Amygdala (tissue), 56 donors: ENCODE results near the gene YPEL3.
"Not testable (repeated sequence)": the region's sequence is repeated elsewhere in the genome, so short reads cannot be mapped to it uniquely, and the experiment has no call there.

Source experiments
- DNase-seq, 56 donors: peaks; one replicate each; lab custom pipeline; 2025; lab: John Stamatoyannopoulos, UW

YPEL3 gene

DNA sequence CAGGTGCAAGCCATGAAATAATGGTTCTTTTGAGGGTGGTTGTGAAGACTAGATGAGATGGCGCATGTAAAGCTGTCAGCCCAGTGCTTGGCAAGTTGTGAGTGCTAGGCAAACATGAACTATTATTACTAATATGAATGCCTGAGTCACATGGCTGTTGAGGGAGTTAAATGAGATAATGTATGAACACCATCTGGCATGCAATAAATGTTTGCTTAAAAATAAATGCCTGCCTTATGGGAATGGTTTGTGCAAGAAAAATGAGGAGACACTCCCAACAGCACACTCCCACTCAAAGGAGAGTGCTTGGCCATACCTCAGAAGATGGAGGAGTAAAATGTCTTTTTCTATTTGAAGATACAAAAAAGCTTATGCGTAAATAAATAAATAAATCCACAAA is 23.4 kb upstream of the YPEL3 start:
- peak in 4 of 56 donors; percentile 18 to 29 (median 20) for DNase-seq

DNA sequence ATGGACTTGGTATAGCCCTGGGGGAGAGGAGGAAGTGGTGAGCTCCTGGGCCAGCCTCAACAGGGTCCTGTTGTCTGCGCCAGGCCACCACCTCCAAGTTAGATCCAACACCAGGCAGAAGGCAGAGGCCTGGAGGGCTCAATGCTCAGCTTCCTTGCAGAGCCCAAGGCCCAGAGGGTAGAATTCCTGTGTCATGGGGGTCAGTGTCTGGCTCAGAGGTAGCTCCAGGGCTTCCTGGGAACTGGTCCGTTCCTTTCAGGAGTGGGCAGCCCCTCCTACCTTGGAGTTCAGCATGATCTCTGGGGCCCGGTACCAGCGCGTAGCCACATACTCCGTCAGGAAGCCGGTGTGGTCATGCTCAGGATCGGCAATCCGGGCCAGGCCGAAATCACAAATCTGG is 21.8 kb upstream of the YPEL3 start:
- DNase-seq, result no peak

- DNase-seq, result no peak
These were observed 20.5 kb upstream of the YPEL3 start for GRCh38 chr16:30116291-30117207.

GRCh38 chr16:30115238-30115637 is 19.2 kb upstream of the YPEL3 start:
- no peak for DNase-seq

DNA sequence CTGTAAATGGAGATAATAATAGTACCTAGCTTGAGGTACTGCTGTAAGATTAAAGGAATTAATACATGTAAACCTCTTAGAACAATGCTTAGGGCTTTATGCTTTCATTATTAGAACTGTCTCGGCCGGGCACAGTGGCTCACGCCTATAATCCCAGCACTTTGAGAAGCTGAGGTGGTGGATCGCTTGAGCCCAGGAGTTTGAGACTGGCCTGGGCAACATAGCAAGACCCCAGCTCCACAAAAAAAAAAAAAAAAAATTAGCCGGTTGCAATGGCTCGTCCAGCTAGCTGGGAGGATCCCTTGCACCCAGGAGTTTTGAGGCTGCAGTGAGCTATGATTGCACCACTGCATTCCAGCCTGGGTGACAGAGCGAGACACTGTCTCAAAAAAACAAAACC is 18.8 kb upstream of the YPEL3 start:
- DNase-seq, result not testable (repeated sequence)

- DNase-seq, result peak in 5 of 56 donors; percentile 13 to 18 (median 17)
These were observed 18.4 kb upstream of the YPEL3 start for GRCh38 chr16:30114411-30114810.

DNA sequence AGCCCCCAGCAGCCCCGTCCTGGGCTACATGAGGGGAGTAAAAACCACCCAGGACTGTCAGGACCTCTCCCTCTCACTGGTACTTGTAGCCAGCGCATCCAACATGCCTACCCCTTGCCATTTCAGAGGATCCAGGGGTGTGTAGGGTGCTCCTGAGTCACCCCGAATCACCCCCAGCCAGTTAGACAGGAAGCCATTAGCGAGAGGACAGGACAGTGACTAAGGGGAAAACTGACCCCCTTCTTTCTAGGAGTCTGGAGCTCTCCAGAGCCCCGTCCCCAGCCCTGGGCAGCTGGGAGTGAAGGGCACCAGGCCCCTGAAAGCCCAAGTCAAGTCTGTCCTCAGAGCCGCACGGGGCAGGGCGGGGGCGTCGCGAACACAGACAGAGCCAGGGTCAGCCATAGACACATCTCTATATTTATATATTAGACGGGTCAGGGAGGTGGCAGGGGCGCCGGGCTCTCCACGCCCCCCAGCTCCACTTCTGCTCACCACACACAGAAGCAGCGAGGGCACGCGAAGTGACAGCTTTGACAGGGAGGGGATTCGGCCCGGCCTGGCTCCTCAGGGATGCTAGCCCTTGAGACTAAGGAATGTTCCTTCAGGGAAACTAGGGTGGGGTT is 17.8 kb upstream of the YPEL3 start:
- DNase-seq, result no peak

DNA sequence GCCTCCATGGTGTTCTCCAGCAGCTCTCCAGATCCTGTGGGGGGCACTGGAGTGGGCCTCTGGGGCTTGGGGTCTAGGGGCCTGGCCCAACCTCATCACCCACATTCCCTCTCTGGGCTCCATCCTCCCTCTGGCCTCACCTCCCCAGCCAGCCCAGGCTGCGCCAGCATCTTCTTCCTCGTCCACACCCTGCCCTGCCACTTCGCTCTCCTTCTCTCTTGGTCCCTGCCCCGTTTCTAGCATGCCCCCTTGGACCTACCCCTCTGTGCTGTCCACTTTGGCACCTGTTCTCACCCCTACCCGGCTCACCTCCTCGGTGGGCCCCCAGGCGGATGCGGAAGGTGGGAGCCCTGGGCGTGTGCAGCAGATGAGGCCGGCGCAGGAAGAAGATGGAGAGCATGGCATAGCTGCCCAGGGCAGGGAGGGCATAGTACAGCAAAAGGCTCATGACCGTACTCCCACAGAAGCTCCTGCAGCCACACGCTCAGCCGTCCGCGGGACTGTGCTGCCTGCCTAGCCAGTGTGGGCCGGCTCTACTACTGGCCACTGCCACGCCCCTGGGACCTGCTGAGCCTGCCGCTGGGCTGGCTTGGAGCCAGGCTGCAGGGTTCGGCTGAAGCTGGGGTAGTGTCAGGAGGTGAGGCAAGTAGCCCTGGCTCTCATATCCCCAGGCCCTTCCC is 17.2 kb upstream of the YPEL3 start, which contains the start of gene GDPD3:
TSS of gene GDPD3 (minus strand) at position 507 of the 680 bp plus-strand sequence. CDS start at position 448, 59 bp downstream.
- DNase-seq, result peak in 1 of 56 donors; percentile 34

DNA sequence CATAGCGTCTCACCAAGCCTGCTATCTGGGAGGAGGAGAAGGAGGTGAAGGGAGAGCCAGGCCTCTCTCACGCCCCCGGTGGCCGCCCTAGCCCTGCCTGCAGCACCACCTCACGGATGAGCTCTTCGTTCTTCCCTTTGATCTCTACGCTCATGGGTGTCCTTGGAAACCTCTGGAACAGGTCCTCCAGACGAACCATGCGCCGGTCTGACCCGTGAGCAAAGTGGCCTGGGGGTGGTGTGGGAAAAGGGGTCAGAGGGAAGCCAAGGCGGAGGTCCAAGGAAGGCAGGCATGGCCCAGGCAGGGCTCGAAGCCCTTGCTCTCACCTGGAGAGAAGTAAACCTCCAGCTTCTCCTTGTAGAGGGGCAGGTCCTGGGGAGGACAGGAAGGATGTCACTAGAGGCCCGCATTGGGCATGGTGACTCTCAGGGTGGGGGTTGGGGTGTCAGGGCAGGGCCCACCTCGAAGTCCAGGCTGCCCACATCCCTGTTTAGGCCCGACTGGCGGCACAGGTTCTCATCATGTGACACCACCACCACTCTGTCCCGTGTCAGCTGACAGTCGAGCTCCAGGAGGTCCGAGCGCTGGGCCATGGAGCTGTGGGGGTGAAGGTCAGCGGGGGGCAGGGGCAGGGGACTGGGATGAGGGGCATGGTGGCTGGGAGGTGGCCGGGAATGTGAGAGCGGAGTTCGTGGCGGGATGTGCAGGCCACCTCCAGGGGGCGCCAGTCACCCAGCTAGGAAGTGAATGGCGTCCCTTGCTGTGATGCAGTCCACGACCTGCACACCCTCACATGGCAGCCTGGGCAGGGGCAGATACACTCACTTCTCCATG is 16.4 kb upstream of the YPEL3 start:
- DNase-seq, result peak in 14 of 56 donors; percentile 5 to 51 (median 21)

DNA sequence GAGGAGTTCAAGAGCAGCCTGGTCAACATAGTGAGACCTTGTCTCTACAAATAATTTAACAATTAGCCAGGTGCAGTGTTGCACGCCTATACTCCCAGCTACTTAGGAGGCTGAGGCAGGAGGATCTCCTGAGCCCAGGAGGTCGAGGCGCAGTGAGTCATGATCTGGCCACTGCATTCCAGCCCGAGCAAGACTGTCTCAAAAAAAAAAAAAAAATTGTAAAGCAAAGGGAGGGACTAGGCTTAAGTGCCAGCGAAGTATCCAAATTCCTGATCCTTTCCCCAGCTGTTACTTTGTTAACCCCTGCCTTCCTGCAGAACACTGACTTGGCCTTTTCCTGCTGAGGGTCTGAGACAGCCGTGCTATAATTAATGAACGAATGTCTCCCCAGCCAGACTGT is 14.6 kb upstream of the YPEL3 start:
- DNase-seq, result no peak

DNA sequence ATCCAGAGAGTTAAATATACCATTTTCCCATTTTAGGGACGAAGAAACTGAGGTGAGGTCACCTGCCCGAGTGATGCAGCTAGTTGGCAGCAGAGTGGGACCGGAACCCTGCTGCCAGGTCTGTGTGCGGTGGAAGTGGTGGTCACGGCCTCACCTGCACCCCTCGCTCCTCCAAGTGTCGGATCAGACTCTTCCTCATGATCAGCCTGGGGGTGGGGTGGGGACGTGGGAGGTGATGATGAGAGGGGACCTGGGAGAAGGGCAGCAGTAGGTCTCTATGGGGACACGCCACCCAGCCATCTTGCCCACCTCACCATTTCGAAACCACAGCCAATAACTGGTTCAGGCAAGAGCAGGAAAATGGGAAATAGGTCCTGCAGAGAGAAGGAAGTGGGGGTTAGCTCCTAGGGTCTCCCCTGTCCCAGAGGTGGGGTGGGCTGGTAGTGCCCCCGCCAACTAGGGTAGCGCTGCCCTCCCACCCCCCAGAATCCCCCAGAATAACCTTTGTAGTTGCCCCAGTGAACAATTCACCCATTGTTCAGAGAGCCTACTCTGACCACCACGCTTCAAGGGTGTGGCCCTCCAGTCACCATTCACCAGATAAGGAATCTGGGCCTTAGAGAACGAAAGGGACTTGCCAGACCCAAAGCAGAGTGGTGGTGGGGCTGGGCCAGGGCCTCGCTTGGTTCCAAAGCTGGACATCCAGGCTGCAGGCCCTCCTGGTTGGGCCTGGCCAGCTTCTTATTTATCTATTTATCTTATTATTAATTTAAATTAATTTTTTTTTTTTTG is 12.2 kb upstream of the YPEL3 start:
- no peak for DNase-seq

GRCh38 chr16:30104492-30104891 is 8.5 kb upstream of the YPEL3 start:
- DNase-seq, result no peak

DNA sequence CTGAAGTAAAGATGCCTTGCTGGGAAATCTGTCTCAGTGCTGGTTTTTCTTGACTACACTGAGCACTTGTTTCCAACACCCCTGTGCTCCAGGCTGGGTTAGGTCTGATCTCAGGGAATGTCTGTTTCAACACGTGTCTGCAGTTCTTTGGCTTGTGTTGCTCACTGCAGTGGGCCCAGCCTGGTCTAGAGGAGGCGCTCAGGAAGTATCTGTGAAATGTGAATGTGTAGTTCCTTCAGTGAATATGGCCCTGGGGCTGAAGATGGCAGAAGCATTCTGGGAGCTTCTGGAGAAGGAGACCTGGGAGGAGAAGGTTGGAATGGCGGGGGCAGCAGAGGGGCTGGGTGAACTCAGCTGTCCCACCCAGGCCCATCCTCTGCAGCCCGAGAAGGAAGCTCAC is 8.1 kb upstream of the YPEL3 start:
- DNase-seq, result no peak

GRCh38 chr16:30096862-30097563 is 1.0 kb upstream of the YPEL3 start:
- DNase-seq, result no peak

GRCh38 chr16:30095166-30096078 is 591 bp downstream of the YPEL3 start:
- DNase-seq, result peak in 11 of 56 donors; percentile 8 to 75 (median 19)

DNA sequence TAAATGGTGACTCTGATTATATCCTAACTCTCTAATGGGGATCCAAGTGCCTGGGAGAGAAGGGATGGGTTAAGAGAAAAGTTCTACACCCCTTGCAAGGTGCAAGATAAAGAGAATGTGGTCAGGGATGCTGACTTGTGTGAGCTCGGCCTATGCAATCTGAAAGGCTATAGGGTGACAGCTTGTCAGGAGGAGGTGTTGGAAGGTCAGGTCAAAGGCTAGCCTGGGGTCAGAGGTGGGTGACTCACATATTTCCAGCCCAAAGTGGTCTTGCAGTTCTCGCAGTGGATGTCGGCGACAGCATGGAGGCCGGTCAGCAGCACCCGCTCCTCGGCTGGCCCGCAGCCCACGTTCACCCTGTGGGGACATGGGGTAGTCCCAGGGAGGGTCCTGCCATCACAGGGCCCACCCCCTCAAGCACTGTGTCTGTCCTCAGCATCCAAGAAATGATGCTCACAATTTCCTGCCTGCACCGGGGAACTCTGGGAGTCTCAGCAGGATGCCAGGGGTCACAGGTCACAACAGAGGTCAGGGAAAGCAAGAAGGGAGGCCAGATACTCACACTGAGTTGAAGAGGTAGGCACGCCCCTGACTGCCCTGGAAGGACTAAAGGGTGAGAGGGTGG is 1.4 kb downstream of the YPEL3 start:
- DNase-seq, result peak in 1 of 56 donors; percentile 52

DNA sequence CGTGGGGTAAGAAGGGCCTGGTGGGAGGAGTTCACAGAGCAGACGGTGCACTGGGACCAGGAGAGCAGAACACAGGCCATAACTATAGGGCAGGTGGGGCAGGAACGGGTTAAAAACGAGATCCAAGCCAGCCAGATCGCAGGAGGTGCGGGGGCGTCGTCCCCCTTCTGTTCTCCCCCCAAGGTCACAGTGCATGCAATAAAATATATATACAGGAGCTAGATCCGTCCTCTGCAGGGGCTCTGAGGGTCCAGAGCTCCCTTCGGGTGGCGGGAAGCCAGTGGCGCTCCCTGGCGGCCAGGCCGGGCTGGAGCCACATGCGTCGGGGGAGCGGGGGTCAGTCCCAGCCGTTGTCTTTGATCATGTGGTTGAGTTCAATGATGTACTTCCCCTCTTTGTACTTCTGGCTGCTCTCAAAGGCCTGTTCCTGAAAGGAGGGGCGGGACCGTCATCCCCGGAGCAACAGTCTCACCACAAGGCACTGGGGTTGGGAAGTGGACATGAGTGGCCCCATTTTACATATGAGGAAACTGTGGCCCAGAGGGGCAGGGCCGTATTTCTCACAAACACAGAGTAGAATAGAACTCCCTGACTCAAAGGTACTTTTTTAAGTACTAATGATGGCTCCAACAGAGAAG is 3.5 kb downstream of the YPEL3 start:
- DNase-seq, result peak in 47 of 56 donors; percentile 23 to 78 (median 57)
